Muscle of leg (tissue), 11 donors: ENCODE measurements around the gene SPRY1. TPM values are rescaled to one million over a fixed set of nuclear protein-coding genes. Genes with fewer than 3 reads are reported as not detected.

ENCODE experiments used
- DNase-seq: peaks from one replicate; pipeline ENCODE4 v3.0.0; 2013
- H3K27ac ChIP-seq: one replicate; pipeline ENCODE4 v1.5.1; 2013; ENCODE audit warnings: mild to moderate bottlenecking, low read length, control low read depth
- H3K27me3 ChIP-seq: one replicate; pipeline ENCODE4 v1.6.1; 2013; ENCODE audit warnings: low read length; ENCODE audit not compliant: control insufficient read depth, insufficient read depth
- H3K36me3 ChIP-seq: one replicate; pipeline ENCODE4 v1.6.1; 2013; ENCODE audit warnings: low read length; ENCODE audit not compliant: control insufficient read depth, insufficient read depth
- H3K4me1 ChIP-seq: one replicate; pipeline ENCODE4 v1.6.1; 2013; ENCODE audit warnings: low read length; ENCODE audit not compliant: control insufficient read depth, insufficient read depth
- H3K4me3 ChIP-seq: one replicate; pipeline ENCODE4 v1.5.1; 2013; ENCODE audit warnings: low read length, control low read depth
- H3K9me3 ChIP-seq: replicated peaks from 2 replicates; pipeline ENCODE4 v1.6.1; 2013; ENCODE audit warnings: low read depth, low read length; ENCODE audit not compliant: control insufficient read depth
- WGBS: methylation state at CpG from one replicate; pipeline ENCODE4 v1.1.5; 2013; ENCODE audit warnings: missing lambda C conversion rate; ENCODE audit not compliant: insufficient coverage; 5-methylcytosine and 5-hydroxymethylcytosine counted together
- polyA plus RNA-seq, 8 donors: library from polyadenylated mRNA; unstranded; fragments of 120-200 nt; gene quantifications; one replicate each; pipeline versions ENCODE4 v1.2.1 to v1.2.3, GENCODE V29; 2013; ENCODE audit warnings: inconsistent platforms in 1 of 8, low replicate concordance in 1 of 8; ENCODE audit not compliant: insufficient read length in 8 of 8, insufficient read depth in 1 of 8
- total RNA-seq: library from RNA; stranded (reverse); fragments of 120-200 nt; gene quantifications from one replicate; pipeline ENCODE4 v1.2.4, GENCODE V29; 2013

Gene SPRY1
- total and polyA plus RNA-seq, 9 donors: 71.1 to 187 (median 150) TPM

DNA sequence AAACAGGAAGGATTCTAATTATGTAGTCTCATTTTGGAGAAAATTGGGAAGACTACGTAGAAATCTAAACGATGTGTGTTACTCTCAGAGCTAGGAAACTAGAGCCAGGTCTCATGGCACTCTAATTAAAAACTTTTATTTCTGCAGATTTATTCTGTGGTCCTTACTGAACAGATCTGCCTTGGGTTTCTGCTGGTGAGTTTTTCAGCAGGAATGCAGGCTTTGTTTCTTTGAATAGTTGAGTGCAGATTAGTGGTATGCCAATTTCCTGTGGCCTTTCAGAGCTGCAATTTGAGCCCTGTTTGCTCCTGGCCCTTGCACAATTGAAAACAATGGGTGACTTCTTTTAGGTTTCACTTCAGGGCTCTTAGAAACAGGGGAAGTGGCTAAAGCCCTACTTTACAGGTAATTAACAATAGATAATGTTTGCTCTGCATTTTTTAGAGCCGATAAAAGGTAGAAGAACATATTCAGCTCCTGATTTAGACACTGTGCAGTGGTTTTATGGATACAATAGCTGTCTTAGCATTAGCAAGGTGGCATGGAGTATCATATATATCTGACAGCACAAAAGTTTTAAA lies 21.8 kb downstream of the SPRY1 start:
- H3K4me3 ChIP-seq: no peak overlapping the region
- H3K36me3 ChIP-seq: no peaks in the 10 kb centered on the region
- H3K27me3 ChIP-seq: no peaks in the 10 kb centered on the region
- peaks cover 4% of the 10 kb centered on the region for H3K4me1 ChIP-seq
- H3K9me3 ChIP-seq: no peaks in the 10 kb centered on the region
- peak; percentile 73 for DNase-seq
- WGBS: no CpG with 5 or more reads among the region's 3 CpGs
- peak overlapping the region; percentile 79 for H3K27ac ChIP-seq

GRCh38 chr4:123419885-123420755 lies 23.5 kb downstream of the SPRY1 start:
- H3K27ac ChIP-seq: no peak overlapping the region

GRCh38 chr4:123421227-123421936 lies 24.8 kb downstream of the SPRY1 start:
- DNase-seq: no peak
- 86% methylated on average over 1 of the region's 6 CpGs for WGBS
- Histone ChIP-seq H3K9me3 (peaks cover 2% of the 10 kb centered on the region), H3K4me3 (no peak overlapping the region), H3K27ac (no peak overlapping the region), H3K27me3 (no peaks in the 10 kb centered on the region), H3K36me3 (no peaks in the 10 kb centered on the region), H3K4me1 (peaks cover 4% of the 10 kb centered on the region)

More at GRCh38 chr4:123419885-123420755, 23.5 kb downstream of the SPRY1 start:
- Histone ChIP-seq H3K4me3 (no peak overlapping the region), H3K36me3 (no peaks in the 10 kb centered on the region), H3K27me3 (no peaks in the 10 kb centered on the region), H3K4me1 (peaks cover 4% of the 10 kb centered on the region), H3K9me3 (no peaks in the 10 kb centered on the region)
- no peak for DNase-seq
- 95% methylated on average over 6 of the region's 17 CpGs for WGBS

GRCh38 chr4:123421937-123422781 lies 25.6 kb downstream of the SPRY1 start:
- no peak for DNase-seq
- H3K36me3 ChIP-seq: no peaks in the 10 kb centered on the region
- H3K4me1 ChIP-seq: peaks cover 4% of the 10 kb centered on the region
- H3K4me3 ChIP-seq: no peak overlapping the region
- H3K9me3 ChIP-seq: peaks cover 7% of the 10 kb centered on the region
- no CpG with 5 or more reads among the region's 9 CpGs for WGBS
- H3K27ac ChIP-seq: no peak overlapping the region
- no peaks in the 10 kb centered on the region for H3K27me3 ChIP-seq

DNA sequence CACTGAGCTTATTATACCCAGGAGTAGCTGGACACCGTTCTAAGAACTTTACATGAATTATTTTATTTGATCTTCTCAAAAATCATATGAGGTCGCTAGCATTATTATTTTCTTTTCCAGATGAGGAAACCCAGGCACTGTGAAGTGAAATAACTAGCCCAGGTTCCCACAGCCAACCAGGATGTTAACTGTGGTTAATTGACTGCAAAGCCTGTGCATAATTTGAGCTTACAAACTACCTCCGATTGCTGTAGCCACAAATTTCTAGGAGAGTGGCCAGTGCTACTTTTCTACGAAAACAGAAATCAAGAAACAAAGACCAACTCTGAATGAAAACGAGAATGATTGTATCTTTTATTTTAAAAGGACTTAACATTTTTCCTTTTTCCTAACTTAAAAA lies 27.2 kb downstream of the SPRY1 start:
- no peaks in the 10 kb centered on the region for H3K27me3 ChIP-seq
- no CpG with 5 or more reads among the region's 5 CpGs for WGBS
- peaks cover 19% of the 10 kb centered on the region for H3K9me3 ChIP-seq
- no peak overlapping the region for H3K27ac ChIP-seq
- no peak overlapping the region for H3K4me3 ChIP-seq
- H3K4me1 ChIP-seq: no peaks in the 10 kb centered on the region
- no peaks in the 10 kb centered on the region for H3K36me3 ChIP-seq
- no peak for DNase-seq

GRCh38 chr4:123427951-123428350 lies 31.4 kb downstream of the SPRY1 start:
- H3K27ac ChIP-seq: no peak overlapping the region
- H3K36me3 ChIP-seq: no peaks in the 10 kb centered on the region
- no CpG with 5 or more reads among the region's 3 CpGs for WGBS
- no peaks in the 10 kb centered on the region for H3K27me3 ChIP-seq
- no peaks in the 10 kb centered on the region for H3K4me1 ChIP-seq
- no peak overlapping the region for H3K4me3 ChIP-seq
- no peak for DNase-seq
- H3K9me3 ChIP-seq: peaks cover 19% of the 10 kb centered on the region

GRCh38 chr4:123430031-123430430 lies 33.4 kb downstream of the SPRY1 start:
- no peak overlapping the region for H3K4me3 ChIP-seq
- no peaks in the 10 kb centered on the region for H3K36me3 ChIP-seq
- DNase-seq: no peak
- WGBS: no CpG with 5 or more reads among the region's 3 CpGs
- peaks cover 19% of the 10 kb centered on the region for H3K9me3 ChIP-seq
- H3K4me1 ChIP-seq: no peaks in the 10 kb centered on the region
- no peak overlapping the region for H3K27ac ChIP-seq
- no peaks in the 10 kb centered on the region for H3K27me3 ChIP-seq

DNA sequence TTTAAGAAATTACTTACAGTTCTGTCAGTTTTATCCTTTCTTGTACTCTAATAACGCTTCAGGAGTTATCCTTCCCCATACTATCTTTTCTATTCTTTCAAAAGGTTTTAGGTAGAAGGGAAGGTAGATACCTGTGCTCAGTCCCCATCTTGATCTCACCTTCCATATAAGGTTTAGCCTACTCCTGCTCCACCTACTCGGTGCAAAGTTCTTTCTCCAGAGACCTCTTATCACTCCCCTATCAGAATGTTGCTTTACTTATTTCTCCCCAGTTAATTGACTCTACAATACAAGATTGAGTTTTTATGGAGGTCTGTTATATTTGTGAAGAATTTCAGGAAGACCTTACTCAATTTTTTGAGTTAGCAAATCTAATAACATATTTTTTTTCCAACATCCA lies 33.9 kb downstream of the SPRY1 start:
- no peak for DNase-seq
- no peaks in the 10 kb centered on the region for H3K4me1 ChIP-seq
- no peaks in the 10 kb centered on the region for H3K27me3 ChIP-seq
- H3K27ac ChIP-seq: no peak overlapping the region
- no peaks in the 10 kb centered on the region for H3K36me3 ChIP-seq
- H3K4me3 ChIP-seq: no peak overlapping the region
- H3K9me3 ChIP-seq: peaks cover 19% of the 10 kb centered on the region
- no CpG with 5 or more reads among the region's 2 CpGs for WGBS

- no peak overlapping the region for H3K27ac ChIP-seq
- DNase-seq: no peak
- H3K4me1 ChIP-seq: no peaks in the 10 kb centered on the region
- no CpG with 5 or more reads among the region's 7 CpGs for WGBS
- H3K36me3 ChIP-seq: no peaks in the 10 kb centered on the region
- peaks cover 3% of the 10 kb centered on the region for H3K9me3 ChIP-seq
- H3K27me3 ChIP-seq: no peaks in the 10 kb centered on the region
- H3K4me3 ChIP-seq: no peak overlapping the region
Observed at GRCh38 chr4:123433573-123433972, 37.0 kb downstream of the SPRY1 start.
